HG02571 (cell line): ENCODE measurements around the gene CACNA1B.

Source experiments
- ATAC-seq: cut with Tn5 transposase; IDR thresholded peaks from one replicate; pipeline ENCODE4 v1.9.1; 2021; ENCODE audit warnings: mild to moderate bottlenecking, moderate library complexity; ENCODE audit not compliant: unreplicated experiment

Gene CACNA1B

DNA sequence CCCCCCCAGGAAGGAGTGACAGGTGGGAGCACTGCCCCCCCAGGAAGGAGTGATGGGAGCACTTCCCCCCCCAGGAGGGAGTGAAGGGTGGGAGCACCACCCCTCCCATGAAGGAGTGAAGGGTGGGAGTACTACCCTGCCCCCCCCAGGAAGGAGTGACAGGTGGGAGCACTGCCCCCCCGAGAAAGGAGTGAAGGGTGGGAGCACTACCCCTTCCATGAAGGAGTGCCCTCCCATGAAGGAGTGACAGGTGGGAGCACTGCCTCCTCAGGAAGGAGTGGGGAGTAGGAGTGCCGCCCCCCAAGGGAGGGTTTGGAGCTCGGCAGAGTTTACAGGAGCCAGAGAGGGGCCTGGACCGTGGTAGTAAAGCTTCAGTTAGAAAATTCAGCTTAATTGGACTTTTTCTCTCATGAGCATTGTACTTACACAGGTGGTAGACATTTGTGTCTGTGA lies 100.7 kb downstream of the CACNA1B start:
- no peak for ATAC-seq

DNA sequence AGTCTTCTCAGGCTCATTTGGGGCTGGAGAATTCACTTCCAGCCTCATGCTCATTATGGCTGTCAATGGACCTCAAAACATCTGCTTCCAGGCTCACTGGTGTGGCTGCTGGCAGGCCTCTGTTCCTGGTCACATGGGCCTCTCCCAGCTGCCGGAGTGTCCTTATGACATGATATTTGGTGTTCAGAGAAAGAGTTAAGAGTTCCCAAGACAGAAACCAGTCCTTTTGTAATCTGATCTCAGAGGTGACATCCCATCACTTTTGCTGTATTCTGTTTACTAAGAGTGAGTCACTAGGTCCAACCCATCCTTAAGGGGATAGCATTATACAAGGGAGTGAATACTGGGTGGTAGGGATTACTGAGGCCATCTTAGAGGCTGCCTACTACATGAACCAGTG lies 104.6 kb downstream of the CACNA1B start:
- no peak for ATAC-seq

DNA sequence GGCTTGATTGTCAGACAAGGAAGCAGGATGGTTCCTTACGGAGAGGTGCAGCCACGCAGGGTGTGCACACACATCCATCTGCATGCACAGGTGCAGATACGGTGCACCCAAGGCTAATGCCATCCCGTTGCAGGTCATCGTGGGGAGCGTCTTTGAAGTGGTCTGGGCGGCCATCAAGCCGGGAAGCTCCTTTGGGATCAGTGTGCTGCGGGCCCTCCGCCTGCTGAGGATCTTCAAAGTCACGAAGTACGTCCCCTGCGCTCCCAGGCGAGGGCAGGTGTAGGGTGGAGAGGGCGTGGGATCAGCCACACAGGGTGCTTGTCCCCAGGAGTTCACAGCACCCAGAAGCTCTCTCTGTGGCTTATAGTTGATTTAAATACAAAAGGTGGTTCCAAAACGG lies 106.4 kb downstream of the CACNA1B start:
- ATAC-seq: no peak

DNA sequence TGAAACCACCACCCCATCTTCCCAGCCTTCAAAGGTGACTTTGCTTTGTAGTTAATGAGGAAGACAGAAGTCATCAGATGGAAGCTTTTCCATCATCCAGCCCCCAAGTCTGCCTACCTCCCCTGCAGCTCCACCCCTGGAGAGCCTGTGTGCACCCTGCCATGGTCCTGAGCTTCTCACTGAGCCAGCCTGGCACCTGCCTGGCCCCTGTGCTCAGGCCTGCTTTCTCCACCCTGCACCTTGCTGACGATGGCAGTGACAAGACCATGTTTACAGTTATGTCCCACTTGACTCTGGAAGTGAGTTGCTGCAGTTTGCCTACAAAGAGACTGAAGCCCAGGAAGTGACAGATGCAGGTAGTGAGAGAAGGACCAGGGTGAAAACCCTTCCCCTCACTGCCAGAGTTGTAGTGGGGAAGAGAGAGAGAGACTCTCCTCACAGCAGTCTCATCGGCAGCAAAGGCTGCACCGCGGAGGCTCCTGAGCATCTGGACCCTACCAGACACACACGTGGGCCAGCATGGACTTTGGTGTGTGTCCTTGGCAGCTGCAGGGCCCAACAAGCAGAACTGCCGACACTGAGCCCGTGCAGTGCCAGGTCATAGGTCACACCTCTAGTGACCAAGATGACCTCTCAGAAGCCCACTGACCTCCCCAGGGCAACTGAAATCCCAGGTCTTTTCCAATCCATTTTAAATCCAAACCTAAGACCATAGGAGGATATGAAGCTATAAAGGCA lies 107.1 kb downstream of the CACNA1B start:
- ATAC-seq: no peak

DNA sequence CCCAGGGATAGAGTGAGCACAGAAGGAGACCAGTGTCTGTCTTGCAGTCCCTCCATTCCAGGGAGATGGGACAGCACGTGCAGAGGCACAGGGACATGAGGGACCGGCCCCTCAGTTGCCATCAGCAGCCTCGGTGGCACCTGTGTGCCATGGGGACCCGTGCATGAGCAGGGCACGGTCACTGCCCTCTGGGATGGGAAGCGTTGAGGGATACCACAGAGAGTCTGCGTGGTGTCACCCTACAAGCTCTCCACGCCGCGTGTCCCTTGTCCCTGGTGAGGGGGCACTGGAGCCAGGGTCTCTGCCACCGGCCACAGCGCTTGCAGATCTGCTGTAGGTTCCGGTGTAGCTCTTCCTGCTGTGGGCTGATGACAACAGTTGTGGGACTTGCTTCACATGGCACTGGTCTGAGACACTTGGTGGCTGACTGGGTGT lies 108.1 kb downstream of the CACNA1B start:
- ATAC-seq: no peak

DNA sequence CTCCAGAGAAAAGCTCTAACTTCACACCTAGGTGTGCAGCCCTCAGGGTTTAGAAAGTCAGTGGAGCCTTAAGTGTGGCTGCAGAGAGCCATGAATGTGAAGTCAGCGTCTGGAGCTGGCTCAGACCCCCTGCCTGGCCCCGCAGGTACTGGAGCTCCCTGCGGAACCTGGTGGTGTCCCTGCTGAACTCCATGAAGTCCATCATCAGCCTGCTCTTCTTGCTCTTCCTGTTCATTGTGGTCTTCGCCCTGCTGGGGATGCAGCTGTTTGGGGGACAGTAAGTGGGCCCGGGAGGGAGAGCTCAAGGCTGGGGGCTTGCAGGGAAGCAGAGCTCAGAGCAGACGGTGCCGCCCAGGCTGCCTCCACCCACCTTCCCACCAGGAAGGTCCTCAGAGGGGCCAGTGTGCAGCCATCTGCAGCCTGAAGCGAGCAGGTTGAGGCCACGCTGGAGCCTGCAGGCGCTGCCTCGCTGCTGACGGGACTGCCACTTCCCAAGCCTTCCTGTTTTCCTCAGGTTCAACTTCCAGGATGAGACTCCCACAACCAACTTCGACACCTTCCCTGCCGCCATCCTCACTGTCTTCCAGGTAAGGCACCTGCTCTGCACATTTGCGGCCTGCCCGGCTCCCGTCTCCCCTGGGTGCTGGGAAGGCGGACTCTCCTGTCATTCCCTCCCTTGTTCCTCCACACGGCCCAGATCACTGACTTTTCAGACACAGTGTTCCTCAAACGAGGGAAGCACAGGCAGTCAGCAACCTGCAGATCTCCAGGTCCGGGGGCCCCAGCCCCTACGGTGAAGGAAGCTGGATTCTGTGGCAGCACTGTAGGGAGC lies 108.9 kb downstream of the CACNA1B start:
- ATAC-seq: no peak

DNA sequence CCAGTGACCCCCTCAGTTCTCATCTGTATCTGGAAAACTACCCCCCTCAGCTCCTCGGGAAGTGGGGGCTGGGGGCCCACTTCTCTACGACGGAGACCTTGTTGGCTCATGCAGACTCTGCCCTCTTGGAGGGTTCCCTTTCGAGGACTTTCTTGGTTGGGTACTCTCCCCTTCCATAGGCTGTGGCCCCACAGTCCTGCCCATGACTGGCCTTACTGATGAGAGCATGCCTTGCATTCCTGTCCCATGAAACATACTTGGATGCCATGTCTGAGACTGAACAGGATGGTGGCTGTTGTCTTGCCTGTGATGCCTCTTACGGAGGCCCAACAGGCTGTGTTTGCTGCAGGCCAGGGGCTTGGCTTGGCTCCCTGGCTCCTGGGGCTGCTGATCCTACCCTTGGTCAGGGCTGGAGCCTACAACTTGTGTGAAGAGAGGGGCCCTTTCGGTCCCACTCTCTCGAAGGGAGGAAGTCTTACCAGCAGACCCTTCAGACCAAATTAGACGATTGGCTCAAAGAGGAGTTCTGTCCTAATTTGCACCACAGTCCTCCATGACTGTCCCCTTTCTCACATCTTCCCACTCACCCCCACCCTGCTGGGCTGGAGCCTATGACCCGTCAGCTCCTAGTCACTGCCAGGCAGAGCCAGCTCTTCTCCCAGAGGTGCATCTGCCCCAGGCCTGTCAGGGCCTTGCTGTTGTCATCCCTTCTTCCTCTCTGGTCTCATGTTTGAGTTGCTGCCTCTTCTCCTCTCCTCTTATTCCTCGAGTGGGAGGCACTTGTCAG lies 109.9 kb downstream of the CACNA1B start:
- no peak for ATAC-seq

DNA sequence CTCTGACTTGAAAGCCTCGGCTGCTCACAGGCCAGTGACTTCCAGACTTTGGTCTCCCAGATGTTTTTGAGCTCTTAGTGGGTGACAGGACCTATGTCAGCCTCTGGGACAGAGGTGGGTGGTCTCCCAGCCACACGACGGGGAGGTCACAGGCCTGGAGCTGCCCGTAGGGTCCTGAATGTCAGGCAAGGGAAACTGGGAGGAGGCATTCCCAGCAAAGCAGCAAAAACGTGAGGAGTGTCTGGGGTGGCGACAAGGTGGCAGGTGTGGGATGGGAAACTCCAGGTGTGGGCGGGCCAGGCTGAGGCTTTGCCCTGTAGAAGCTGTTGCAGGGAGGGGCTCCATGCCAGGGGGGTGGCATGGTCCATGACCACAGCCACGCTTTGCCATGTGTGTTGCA lies 110.5 kb downstream of the CACNA1B start:
- no peak for ATAC-seq

DNA sequence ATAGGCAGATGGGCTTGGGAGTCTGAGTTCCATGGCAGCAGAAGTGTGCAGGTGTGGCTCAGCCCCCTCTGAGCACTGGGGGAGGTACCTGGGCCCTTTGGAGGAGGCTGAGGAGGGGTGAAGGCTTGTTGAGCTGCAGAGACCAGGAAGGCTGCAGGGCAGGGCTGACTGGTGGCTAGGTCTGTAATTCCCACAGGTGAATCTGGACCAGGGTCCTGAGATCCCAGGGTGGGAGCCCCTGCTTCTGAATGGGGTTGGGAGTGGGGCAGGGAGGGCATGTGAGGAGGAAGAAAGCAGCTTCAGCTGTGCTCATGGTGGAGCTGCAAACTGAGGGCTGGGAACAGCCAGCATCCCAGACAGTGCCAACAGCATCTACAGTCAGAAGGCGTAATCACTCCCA lies 111.1 kb downstream of the CACNA1B start:
- no peak for ATAC-seq

DNA sequence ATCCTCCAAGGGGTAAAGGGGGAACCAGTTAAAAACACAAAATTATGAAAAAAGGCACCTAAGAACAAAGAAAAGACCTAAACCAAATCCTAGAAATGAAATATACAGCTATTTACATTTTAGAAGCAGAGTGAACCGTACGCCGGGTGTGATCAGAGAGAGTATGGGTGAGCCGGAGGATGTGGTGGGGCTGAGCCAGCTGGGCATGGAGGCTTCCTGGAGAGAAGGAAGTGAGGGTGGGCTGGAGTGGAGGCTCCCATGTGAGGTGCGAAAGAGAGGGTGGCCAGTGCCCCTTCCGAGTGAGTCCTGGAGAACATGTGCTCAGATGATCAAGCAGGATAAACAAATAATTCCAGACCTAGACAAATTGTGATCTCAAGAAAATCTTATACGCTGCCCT lies 111.6 kb downstream of the CACNA1B start:
- no peak for ATAC-seq

DNA sequence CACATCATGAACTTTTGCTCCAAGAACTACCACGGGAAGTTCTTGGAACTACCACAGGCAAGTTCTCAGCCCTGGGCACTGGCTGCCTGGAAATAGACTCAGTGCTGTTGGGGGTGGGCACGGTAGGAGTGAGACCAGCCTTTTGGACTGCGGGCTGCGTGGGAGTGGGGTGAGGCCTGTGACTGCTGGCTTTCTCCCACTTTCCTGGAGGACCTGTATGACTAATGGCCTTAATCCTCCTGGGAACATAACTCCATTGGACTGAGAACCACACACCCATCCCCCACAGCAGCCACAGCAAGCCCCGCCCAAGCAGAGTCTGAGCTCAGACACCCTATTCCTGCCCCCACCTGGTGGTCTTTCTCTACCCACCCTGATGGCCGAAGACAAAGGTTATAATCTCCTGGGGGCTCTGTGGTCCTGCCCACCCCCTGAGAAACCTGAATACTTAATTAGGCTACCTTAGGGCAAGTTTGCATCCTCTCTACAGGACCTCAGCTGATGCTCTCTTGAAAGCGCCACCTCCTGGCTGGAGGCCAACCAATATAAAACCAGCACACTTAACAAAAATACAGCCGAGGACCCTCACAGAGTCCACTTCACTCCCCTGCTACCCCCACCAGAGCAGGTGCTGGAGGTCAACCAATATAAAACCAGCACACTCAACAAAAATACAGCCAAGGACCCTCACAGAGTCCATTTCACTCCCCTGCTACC lies 112.6 kb downstream of the CACNA1B start:
- ATAC-seq: no peak

DNA sequence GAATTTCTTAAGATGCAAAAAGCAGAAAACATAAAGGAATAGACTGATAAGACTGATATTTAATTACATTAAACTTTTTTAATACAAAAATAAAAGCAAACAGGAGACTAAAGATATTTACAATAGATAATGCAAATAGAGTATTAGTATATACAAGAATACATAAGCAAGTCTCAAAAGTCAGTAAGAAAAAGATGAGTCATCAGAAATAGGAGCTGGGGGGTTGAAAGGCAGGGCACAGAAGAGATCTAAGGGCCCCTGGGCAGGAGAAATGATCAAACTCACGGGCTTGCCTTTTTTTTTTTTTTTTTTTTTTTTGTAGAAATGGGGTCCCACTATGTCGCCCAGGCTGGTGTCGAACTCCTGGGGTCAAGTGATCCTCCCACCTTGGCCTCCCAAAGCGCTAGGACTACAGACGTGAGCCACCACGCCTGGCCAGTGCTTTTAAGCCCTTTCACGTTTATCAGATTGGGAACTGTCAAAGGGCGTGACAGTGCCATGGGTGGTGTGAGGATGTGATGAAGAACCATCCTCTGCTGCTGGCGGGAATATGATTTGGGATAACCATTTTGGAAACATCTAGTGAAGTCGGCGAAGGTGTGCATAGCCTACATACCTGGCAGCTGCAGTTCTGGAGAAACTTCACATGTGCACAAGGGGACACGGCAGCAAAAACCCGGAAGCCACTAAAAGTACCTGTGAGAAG lies 126.1 kb downstream of the CACNA1B start:
- ATAC-seq: no peak

DNA sequence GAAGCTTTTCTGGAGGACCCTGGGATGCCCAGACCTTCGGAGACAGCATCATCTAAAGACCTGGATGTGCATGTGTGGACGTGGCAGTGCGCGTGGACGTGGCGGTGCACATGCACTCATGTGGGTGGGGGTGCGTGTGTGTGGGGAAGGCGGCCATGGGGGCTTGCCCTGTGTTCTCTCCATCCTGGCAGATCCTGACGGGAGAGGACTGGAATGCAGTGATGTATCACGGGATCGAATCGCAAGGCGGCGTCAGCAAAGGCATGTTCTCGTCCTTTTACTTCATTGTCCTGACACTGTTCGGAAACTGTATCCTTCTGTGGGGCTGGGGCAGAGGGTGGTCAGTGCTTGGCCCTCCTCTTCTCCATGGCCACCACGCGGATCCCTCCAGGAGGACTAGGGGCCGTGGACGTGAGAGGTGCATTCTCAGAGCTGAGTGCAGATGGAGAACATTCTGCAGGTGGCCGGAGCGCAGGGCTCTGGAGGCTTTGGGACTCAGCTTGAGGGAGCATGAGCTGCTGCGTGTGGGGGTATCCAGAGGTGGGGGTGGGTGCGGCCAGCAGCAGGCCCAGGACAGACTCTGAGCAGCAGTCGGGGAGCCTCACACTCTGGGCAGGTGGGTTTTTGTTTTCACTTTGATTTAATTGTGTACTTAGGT lies 129.1 kb downstream of the CACNA1B start:
- no peak for ATAC-seq

DNA sequence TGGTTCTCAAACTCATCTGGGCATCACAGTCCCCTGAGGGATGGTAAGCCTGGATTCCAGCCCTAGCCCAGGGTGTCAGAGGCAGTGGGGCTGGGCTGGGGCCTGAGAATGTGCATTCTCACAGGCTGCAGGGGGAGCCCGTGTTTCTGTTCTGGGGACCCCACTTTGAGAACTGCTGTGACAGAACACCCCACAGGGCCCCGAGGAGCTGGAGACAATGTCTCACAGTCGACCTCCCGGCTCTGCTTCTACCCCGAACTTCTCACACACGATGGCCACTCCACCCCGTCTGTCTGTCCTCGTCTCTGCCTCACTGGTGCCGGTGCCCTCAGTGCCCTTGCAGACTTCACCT lies 130.0 kb downstream of the CACNA1B start:
- ATAC-seq: no peak

DNA sequence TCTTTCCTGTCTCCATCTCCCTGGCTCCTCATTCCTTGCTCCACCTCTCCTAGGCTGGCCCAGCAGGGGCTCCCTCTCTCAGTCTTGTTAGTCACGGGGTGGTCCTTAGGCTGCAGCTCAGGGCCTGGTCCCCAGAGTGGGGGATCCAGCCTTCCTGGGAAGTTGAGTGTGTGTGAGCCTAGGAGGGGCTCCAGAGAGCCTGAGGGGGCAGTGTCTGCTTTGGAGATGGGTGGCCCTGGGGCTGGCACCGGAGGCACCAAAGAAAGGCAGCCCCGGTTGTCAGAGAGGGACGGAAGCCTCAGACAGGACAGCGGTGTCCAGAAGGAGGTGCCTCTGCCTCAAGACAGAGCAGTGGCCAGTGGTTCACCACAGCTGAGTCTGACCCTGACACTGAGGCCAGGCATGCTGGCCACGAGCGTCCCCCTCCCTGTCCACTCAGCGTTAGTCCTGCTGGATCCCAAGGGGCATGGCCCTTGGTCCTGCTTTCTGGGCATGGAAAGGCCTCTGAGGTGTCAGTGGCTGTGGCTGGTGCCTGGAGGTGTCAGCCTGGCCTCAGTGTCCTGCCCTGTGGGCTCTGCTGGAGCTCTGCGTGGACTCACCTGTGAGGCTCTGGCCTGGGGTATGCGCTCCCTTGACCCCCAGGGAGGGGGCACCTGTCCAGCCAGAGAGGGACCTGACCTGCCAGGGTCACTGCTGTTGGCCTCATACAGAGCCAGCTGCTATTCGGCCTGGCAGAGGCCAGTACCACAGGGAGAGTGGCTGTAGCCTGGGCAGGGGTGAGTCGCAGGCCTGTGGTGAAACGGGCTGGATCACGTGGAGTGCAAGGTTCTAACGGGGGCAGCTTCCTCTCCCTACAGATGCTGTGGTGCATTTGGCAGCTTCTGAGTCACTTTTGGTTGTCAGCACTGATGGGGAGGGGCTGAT lies 130.6 kb downstream of the CACNA1B start:
- no peak for ATAC-seq

DNA sequence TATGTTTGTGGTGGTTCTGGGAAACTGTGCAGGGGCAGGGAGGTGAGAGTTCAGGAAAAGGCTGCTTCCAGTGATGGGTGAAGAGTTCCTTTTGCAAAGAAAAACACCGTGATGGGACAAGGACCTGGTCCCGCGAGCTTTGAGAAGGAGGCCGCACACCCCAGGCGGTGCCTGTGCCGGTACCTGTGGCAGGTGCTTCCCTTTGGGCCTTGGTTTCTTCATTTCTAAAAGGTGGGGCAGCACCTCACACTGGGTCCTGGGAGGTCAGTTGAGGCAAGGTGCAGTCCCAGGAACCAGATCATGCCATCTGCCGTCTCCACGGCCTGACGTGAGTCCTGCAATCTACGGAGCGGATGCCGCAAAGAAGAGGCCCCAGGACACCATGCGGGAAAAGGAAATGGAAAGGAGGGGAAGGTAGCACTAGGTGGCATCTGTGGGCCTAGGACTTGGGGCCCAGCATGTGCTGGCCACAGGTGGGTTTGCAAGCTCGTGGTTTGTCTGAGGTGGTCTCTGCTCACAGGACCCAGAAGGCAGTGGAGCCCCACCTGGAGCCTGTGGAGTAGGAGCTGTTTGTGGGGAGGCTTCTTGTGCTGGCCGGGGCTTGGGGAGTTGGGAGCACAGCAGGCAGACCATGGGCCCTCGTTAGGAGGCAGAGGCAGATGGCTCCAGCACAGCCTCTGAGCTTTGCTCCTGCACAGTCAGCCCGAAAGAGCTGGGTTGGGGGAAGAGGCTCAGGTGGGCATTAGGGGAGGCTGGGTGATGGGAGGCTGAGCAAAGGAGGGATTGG lies 131.6 kb downstream of the CACNA1B start:
- no peak for ATAC-seq

DNA sequence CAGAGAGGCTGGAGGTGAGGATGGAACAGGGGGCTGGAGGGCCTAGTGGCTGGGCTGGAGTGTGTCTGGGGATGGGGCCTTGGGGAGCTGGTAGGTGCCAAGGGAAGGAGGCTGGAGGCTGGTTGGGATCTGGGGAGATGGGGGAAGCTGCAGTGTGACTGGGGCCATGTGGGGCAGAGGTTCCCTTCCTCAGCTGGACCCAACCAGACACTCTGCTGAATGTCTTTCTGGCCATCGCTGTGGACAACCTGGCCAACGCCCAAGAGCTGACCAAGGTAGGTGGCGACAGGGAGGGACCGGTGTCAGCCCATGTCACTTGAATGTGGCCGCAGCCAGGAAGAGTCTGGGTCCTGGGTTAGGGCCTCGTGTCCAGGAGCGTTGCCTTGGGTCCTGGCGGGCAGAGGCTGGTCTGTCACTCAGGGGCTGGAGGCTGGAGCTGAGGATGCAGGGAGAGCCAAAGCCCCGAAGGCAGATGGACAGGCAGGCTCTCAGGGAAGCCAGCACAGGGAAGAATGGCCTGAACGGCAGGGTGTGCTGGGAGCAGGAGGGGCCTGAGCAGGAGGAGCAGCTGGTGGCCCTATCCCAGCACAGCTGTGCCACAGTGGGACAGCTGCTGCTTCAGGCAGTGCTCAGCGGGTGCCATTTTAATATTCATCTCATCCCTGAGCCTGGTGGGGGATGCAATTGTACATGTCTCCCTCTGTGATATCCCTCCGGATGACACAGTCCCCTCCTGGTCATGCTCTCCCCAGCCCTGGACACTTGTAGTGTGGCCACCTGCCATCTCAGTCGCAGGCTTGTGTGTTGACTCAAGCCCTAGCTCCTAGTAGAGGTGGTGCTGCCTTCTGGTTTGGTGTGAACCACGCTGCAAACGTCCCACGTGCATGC lies 132.5 kb downstream of the CACNA1B start:
- no peak for ATAC-seq
